Testis (tissue), 2 donors: ENCODE data around the gene REPS2.

Experiments used
- POLR2A ChIP-seq: fragments of 450-650 bp; IDR thresholded peaks from one replicate; pipeline ENCODE4 v1.6.1; 2017; ENCODE audit warnings: antibody characterized with exemption, mild to moderate bottlenecking, moderate library complexity
- TF ChIP-seq, protein P1 (sequence below), 3 experiments: fragments of 450-650 bp in 2 of 3; fragments of 200-600 bp in 1 of 3; sonication (generic) in 1 of 3; IDR thresholded peaks; one replicate each; pipeline ENCODE4 v1.5.1; 2016 to 2019; ENCODE audit warnings: antibody characterized with exemption in 3 of 3, mild to moderate bottlenecking in 2 of 3, moderate library complexity in 1 of 3

GRCh38 chrX:16930392-16930791 is 16.1 kb upstream of the REPS2 start:
- no peak for TF ChIP-seq POLR2A
- TF ChIP-seq, protein P1, sequence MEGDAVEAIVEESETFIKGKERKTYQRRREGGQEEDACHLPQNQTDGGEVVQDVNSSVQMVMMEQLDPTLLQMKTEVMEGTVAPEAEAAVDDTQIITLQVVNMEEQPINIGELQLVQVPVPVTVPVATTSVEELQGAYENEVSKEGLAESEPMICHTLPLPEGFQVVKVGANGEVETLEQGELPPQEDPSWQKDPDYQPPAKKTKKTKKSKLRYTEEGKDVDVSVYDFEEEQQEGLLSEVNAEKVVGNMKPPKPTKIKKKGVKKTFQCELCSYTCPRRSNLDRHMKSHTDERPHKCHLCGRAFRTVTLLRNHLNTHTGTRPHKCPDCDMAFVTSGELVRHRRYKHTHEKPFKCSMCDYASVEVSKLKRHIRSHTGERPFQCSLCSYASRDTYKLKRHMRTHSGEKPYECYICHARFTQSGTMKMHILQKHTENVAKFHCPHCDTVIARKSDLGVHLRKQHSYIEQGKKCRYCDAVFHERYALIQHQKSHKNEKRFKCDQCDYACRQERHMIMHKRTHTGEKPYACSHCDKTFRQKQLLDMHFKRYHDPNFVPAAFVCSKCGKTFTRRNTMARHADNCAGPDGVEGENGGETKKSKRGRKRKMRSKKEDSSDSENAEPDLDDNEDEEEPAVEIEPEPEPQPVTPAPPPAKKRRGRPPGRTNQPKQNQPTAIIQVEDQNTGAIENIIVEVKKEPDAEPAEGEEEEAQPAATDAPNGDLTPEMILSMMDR (IDR thresholded peaks at IDR 0.05): no peak
